HepG2 (cell line): Measurements from ENCODE around the gene WASHC2C. TPM values are rescaled to one million over a fixed set of nuclear protein-coding genes. Genes with fewer than 3 reads are reported as not detected.
"Not testable (repeated sequence)": the region's sequence is repeated elsewhere in the genome, so short reads cannot be mapped to it uniquely, and the experiment has no call there.

Experiments used
- ATAC-seq: fragments of 200-7000 bp; cut with Tn5 transposase; 3 replicates; pipeline ENCODE4 v1.9.1; 2020; ENCODE audit warnings: mild to moderate bottlenecking, moderate library complexity
- BruUV-seq: library from RNA; stranded (reverse); fragments of 400-500 nt; replicated peaks from 2 replicates; lab custom pipeline; 2021; lab: Mats Ljungman, UMichigan
- CTCF ChIA-PET: fragments of 300-600 bp; formaldehyde crosslinking; extraction: SDS; loops from one replicate; lab custom pipeline; 2021; ENCODE audit warnings: low total read pairs, inconsistent platforms, low intra/inter-chr PET ratio; lab: Yijun Ruan, JAX
- POLR2A ChIA-PET: fragments of 350-600 bp; sonication (Branson Sonifier 250); formaldehyde crosslinking; loops from one replicate; lab custom pipeline; 2020; ENCODE audit warnings: antibody characterized with exemption, inconsistent platforms; lab: Yijun Ruan, JAX
- DNase-seq: peaks from one replicate; pipeline ENCODE4 v3.0.0-alpha.2; 2015; ENCODE audit warnings: low spot score
- FAIRE-seq: peaks from 3 replicates; lab custom pipeline; 2011; peaks lifted over from hg19 to GRCh38; lab: Jason Lieb, UNC
- H2AFZ ChIP-seq: one replicate; pipeline ENCODE4 v1.6.1; 2011; ENCODE audit warnings: low read length, inconsistent platforms
- H3K27ac ChIP-seq: fragments of 300-600 bp; 3 replicates; pipeline ENCODE4 v1.8.0; 2011; ENCODE audit warnings: mixed run types, mild to moderate bottlenecking, mixed read lengths, low read length, inconsistent platforms; ENCODE audit not compliant: insufficient read depth; ENCODE audit errors: extremely low read length
- H3K27me3 ChIP-seq, 2 experiments: fragments of 200-600 bp in 1 of 2; 2 replicates in 1 of 2; 3 replicates in 1 of 2; pipeline versions ENCODE4 v1.6.0 to v1.8.0; 2011; ENCODE audit warnings: low read length in 2 of 2, mild to moderate bottlenecking in 2 of 2, moderate library complexity in 2 of 2, inconsistent platforms in 1 of 2; ENCODE audit not compliant: insufficient read depth in 2 of 2, control insufficient read depth in 1 of 2
- H3K36me3 ChIP-seq, 2 experiments: fragments of 200-600 bp in 1 of 2; replicated peaks in 1 of 2; 2 replicates in 1 of 2; 3 replicates in 1 of 2; pipeline versions ENCODE4 v1.5.1 to v1.8.0; 2011; ENCODE audit warnings: low read length in 2 of 2, inconsistent platforms in 1 of 2; ENCODE audit not compliant: insufficient read depth in 2 of 2, control insufficient read depth in 1 of 2
- H3K4me1 ChIP-seq: 2 replicates; pipeline ENCODE4 v1.5.1; 2012; ENCODE audit warnings: low read length, inconsistent platforms; ENCODE audit not compliant: insufficient read depth
- H3K4me2 ChIP-seq: 2 replicates; pipeline ENCODE4 v1.6.0; 2011; ENCODE audit warnings: low read depth, low read length, inconsistent platforms
- H3K4me3 ChIP-seq, 3 experiments: fragments of 200-600 bp in 1 of 3; sonication (generic), shearing (Covaris generic) in 1 of 3; replicated peaks in 1 of 3; 2 replicates each; pipeline ENCODE4 v1.5.1; 2011 to 2016; ENCODE audit warnings: low read length in 3 of 3, inconsistent platforms in 2 of 3, low read depth in 2 of 3, mild to moderate bottlenecking in 2 of 3, control low read depth in 1 of 3, mixed read lengths in 1 of 3; ENCODE audit not compliant: insufficient read depth in 1 of 3
- H3K79me2 ChIP-seq: one replicate; pipeline ENCODE4 v1.6.1; 2011; ENCODE audit warnings: low read length, inconsistent platforms; ENCODE audit not compliant: insufficient read depth
- H3K9ac ChIP-seq: 2 replicates; pipeline ENCODE4 v1.6.0; 2011; ENCODE audit warnings: mild to moderate bottlenecking, low read depth, low read length, inconsistent platforms; ENCODE audit not compliant: insufficient read depth
- H3K9me3 ChIP-seq: 2 replicates; pipeline ENCODE4 v1.5.1; 2012; ENCODE audit warnings: mild to moderate bottlenecking, low read length
- H4K20me1 ChIP-seq: 2 replicates; pipeline ENCODE4 v1.6.0; 2011; ENCODE audit warnings: inconsistent platforms, mild to moderate bottlenecking, low read length, moderate library complexity; ENCODE audit not compliant: insufficient read depth
- CEBPG ChIP-seq: IDR thresholded peaks from 2 replicates; pipeline ENCODE4 v1.6.1; 2016
- FOXA1 ChIP-seq, 2 experiments: fragments of 450-650 bp in 1 of 2; sonication (generic) in 1 of 2; formaldehyde crosslinking in 1 of 2; IDR thresholded peaks; 2 replicates each; pipeline versions ENCODE4 v1.4.0 to v1.6.1; 2016 to 2020; ENCODE audit warnings: missing genetic modification reagents in 1 of 2
- MNT ChIP-seq: fragments of 450-650 bp; IDR thresholded peaks from 2 replicates; pipeline ENCODE4 v1.6.1; 2016
- NCOA2 ChIP-seq: sonication (generic); formaldehyde crosslinking; IDR thresholded peaks from 2 replicates; pipeline ENCODE4 v1.8.0; 2022; ENCODE audit warnings: inconsistent platforms
- SOX5 ChIP-seq: IDR thresholded peaks from 2 replicates; pipeline ENCODE4 v1.6.1; 2016; ENCODE audit warnings: borderline replicate concordance
- SOX6 ChIP-seq, 2 experiments: fragments of 450-650 bp in 1 of 2; sonication (generic) in 1 of 2; formaldehyde crosslinking in 1 of 2; IDR thresholded peaks; 2 replicates each; pipeline versions ENCODE4 v1.4.0 to v1.6.1; 2017 to 2020; ENCODE audit warnings: antibody characterized with exemption in 1 of 2, mild to moderate bottlenecking in 1 of 2, missing genetic modification reagents in 1 of 2
- ZNF614 ChIP-seq: IDR thresholded peaks from 2 replicates; pipeline ENCODE4 v1.6.1; 2018; ENCODE audit warnings: missing biosample characterization, missing genetic modification reagents, inconsistent platforms, borderline replicate concordance
- WGBS: methylation state at CpG from one replicate; pipeline ENCODE4 v1.1.6; 2017; ENCODE audit warnings: low lambda C conversion rate; 5-methylcytosine and 5-hydroxymethylcytosine counted together
- in situ Hi-C: cut with HindIII; loops from 2 replicates; pipeline ENCODE4 v1.10.0; 2017; ENCODE audit warnings: low pct_unique_long_range_greater_than_20kb; ENCODE audit not compliant: extremely low pct_ligation_motif_present
- intact Hi-C: fragments of 100-400 bp; cut with micrococcal nuclease; formaldehyde crosslinking; loops from one replicate; pipeline ENCODE4 v1.10.0; 2022; ENCODE audit not compliant: unreplicated experiment
- polyA plus RNA-seq, 8 experiments: library from polyadenylated mRNA; depleted of rRNA in 3 of 8; stranded (reverse) in 7 of 8; unstranded in 1 of 8; fragments of >200 nt; fragmentation: Illumina TruSeq in 4 of 8; extraction: Trizol in 4 of 8; gene quantifications; 2 replicates each; pipeline versions ENCODE4 v1.2.1 to v1.2.3, GENCODE V29; 2011 to 2016; ENCODE audit warnings: low read depth in 4 of 8, missing spikeins in 1 of 8, mixed read lengths in 1 of 8; ENCODE audit not compliant: insufficient read depth in 1 of 8
- total RNA-seq, 5 experiments: library from RNA; depleted of rRNA; stranded (reverse); fragments of >200 nt; fragmentation: Illumina TruSeq; extraction: Trizol; gene quantifications; 2 replicates each; pipeline ENCODE4 v1.2.3, GENCODE V29; 2016; ENCODE audit warnings: low read depth in 1 of 5
- TF ChIP-seq, protein P1 (sequence below): IDR thresholded peaks from 2 replicates; pipeline ENCODE4 v1.4.0; 2020; ENCODE audit warnings: mild to moderate bottlenecking, missing genetic modification reagents
- TF ChIP-seq, protein P2 (sequence below): sonication (generic); formaldehyde crosslinking; IDR thresholded peaks from 2 replicates; pipeline ENCODE4 v1.9.0; 2022; ENCODE audit warnings: low read depth, missing genetic modification reagents

WASHC2C gene
- total and polyA plus RNA-seq, 2 of the 13 experiments (the other 11 are each of a cell fraction or from before 2014, with no cell fraction given), result 17.8 to 20.8 TPM

- TF ChIP-seq, protein P1, sequence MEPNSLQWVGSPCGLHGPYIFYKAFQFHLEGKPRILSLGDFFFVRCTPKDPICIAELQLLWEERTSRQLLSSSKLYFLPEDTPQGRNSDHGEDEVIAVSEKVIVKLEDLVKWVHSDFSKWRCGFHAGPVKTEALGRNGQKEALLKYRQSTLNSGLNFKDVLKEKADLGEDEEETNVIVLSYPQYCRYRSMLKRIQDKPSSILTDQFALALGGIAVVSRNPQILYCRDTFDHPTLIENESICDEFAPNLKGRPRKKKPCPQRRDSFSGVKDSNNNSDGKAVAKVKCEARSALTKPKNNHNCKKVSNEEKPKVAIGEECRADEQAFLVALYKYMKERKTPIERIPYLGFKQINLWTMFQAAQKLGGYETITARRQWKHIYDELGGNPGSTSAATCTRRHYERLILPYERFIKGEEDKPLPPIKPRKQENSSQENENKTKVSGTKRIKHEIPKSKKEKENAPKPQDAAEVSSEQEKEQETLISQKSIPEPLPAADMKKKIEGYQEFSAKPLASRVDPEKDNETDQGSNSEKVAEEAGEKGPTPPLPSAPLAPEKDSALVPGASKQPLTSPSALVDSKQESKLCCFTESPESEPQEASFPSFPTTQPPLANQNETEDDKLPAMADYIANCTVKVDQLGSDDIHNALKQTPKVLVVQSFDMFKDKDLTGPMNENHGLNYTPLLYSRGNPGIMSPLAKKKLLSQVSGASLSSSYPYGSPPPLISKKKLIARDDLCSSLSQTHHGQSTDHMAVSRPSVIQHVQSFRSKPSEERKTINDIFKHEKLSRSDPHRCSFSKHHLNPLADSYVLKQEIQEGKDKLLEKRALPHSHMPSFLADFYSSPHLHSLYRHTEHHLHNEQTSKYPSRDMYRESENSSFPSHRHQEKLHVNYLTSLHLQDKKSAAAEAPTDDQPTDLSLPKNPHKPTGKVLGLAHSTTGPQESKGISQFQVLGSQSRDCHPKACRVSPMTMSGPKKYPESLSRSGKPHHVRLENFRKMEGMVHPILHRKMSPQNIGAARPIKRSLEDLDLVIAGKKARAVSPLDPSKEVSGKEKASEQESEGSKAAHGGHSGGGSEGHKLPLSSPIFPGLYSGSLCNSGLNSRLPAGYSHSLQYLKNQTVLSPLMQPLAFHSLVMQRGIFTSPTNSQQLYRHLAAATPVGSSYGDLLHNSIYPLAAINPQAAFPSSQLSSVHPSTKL, result peak; percentile 48; the same call in 1 of the 2 replicates
- TF ChIP-seq FOXA1, SOX6 (IDR thresholded peaks at IDR 0.05): not testable (repeated sequence)
- peak; percentile 49; the same call in 1 of the 2 replicates for TF ChIP-seq FOXA1 (CRISPR knock-in tag; IDR thresholded peaks at IDR 0.05)
- TF ChIP-seq SOX6 (CRISPR knock-in tag; IDR thresholded peaks at IDR 0.05), result peak; percentile 66
- TF ChIP-seq NCOA2, result 0 out of 2 replicates have a peak, but pooled peaks have one; percentile 28
- TF ChIP-seq CEBPG (CRISPR knock-in tag), result peak; percentile 57
- TF ChIP-seq, protein P2, sequence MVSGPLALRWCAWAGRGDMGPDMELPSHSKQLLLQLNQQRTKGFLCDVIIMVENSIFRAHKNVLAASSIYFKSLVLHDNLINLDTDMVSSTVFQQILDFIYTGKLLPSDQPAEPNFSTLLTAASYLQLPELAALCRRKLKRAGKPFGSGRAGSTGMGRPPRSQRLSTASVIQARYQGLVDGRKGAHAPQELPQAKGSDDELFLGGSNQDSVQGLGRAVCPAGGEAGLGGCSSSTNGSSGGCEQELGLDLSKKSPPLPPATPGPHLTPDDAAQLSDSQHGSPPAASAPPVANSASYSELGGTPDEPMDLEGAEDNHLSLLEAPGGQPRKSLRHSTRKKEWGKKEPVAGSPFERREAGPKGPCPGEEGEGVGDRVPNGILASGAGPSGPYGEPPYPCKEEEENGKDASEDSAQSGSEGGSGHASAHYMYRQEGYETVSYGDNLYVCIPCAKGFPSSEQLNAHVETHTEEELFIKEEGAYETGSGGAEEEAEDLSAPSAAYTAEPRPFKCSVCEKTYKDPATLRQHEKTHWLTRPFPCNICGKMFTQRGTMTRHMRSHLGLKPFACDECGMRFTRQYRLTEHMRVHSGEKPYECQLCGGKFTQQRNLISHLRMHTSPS (CRISPR knock-in tag), result peak; percentile 78
- TF ChIP-seq MNT, result peak; percentile 57
- TF ChIP-seq SOX5 (CRISPR knock-in tag), result peak; percentile 81
- 0 out of 2 replicates have a peak, but pooled peaks have one; percentile 24 for TF ChIP-seq ZNF614 (CRISPR knock-in tag)
These were observed 76.3 kb downstream of the WASHC2C start (continued) for GRCh38 chr10:45803060-45804010.

DNA sequence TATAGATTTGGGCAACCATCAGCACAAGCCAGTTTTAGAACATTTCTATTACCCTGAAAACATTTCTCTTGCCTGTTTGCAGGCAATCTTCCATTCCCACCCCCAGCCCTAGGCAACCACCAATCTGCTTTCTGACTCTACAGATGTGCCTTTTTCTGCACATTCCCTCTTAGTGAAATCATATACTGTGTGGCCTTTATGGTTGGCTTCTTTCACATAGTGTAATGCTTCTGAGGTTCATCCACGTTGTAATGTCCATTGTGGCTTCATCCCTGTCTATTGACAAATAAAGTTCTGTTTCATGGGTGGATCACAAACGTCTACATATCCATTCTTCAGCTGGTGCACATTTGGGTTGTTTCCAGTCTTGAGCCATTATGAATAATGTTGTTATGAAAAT is 77.9 kb downstream of the WASHC2C start:
- H3K4me3 ChIP-seq, H3K9me3 ChIP-seq, H2AFZ ChIP-seq, H3K27me3 ChIP-seq, H3K4me2 ChIP-seq, H3K36me3 ChIP-seq, BruUV-seq, DNase-seq, in situ Hi-C loops, H3K9ac ChIP-seq, ATAC-seq, CTCF ChIA-PET, H3K79me2 ChIP-seq, POLR2A ChIA-PET, H4K20me1 ChIP-seq, H3K27ac ChIP-seq, intact Hi-C loops, FAIRE-seq: not testable (repeated sequence)
- peaks cover 22% of the 10 kb centered on the region for H3K4me1 ChIP-seq
- WGBS, result 2% methylated on average over 2 of the region's 2 CpGs
